ENCODE measurements around the gene MTCL1.

Gene MTCL1

DNA sequence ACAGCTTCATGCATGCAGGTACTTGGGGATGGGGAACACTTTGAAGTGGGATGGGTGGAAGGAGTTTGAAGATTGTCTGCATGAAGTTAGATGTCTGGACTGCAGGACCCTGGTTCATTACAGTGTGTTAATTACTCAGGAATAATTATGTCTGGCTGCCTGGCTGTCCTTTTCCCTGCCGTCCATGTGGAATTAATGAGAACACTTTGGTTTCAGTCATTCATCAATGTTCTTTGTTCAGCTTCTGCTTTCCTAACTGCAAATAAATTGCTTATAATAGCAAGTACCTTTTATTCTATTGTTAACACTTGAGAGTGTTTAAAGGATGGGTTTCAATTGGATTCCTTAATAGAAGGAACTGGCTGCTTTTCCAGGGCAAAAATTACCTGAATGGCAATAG lies 35.8 kb downstream of the MTCL1 start:
- no peak overlapping the region for H3K27ac ChIP-seq
- no peak for TF ChIP-seq ZFX (IDR thresholded peaks at IDR 0.05)
- TF ChIP-seq, protein P1, sequence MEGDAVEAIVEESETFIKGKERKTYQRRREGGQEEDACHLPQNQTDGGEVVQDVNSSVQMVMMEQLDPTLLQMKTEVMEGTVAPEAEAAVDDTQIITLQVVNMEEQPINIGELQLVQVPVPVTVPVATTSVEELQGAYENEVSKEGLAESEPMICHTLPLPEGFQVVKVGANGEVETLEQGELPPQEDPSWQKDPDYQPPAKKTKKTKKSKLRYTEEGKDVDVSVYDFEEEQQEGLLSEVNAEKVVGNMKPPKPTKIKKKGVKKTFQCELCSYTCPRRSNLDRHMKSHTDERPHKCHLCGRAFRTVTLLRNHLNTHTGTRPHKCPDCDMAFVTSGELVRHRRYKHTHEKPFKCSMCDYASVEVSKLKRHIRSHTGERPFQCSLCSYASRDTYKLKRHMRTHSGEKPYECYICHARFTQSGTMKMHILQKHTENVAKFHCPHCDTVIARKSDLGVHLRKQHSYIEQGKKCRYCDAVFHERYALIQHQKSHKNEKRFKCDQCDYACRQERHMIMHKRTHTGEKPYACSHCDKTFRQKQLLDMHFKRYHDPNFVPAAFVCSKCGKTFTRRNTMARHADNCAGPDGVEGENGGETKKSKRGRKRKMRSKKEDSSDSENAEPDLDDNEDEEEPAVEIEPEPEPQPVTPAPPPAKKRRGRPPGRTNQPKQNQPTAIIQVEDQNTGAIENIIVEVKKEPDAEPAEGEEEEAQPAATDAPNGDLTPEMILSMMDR (conservative IDR thresholded peaks at IDR 0.05): no peak

GRCh38 chr18:8741532-8741931 lies 36.2 kb downstream of the MTCL1 start:
- no peak overlapping the region for H3K27ac ChIP-seq
- TF ChIP-seq ZFX (IDR thresholded peaks at IDR 0.05): no peak
- TF ChIP-seq, protein P1 (conservative IDR thresholded peaks at IDR 0.05): no peak

DNA sequence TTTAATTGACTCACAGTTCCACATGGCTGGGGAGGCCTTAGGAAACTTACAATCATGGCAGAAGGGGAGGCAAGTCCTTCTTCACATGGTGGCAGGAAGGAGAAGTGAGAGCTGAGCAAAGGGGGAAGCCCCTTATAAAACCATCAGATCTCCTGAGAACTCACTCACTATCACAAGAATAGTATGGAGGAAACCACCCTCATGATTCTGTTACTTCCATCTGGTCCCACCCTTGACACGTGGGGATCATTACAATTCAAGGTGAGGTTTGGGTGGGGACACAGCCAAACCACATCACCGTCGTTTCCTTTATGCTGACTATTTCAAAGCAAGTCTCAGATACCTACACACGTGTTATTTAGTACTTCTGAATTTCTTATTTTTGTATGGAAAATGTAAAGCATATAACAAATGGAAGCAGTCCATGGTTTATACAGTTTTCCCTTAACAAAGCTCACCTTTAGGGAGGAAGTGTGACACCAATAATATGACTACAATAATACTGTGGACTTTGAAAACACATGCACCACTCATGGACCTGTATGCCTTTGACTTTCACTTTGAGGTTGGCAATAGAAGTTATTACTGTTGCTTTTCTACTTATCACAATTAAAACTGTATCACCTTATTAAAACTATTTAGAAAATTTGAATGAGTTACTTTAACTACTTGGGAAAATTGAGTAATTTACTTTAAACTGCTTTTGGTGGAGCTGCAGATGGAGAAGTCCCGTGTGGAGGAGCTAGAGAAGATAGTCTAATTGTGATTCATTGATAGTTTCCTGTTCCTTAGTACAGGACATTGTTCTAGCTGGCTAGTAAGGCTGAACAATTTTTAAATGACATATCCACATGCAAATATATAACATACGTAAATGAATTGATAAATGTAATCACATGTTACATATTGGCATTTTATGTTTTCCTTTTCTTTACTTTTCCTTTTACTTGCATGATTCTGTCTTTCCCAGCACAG lies 37.3 kb downstream of the MTCL1 start:
- H3K27ac ChIP-seq: no peak overlapping the region

GRCh38 chr18:8744038-8744437 lies 38.7 kb downstream of the MTCL1 start:
- no peak overlapping the region for H3K27ac ChIP-seq
- no peak for TF ChIP-seq ZFX (IDR thresholded peaks at IDR 0.05)
- TF ChIP-seq, protein P1 (conservative IDR thresholded peaks at IDR 0.05): no peak

More for the DNA sequence above, 37.3 kb downstream of the MTCL1 start:
- TF ChIP-seq, protein P1 (conservative IDR thresholded peaks at IDR 0.05): no peak
- no peak for TF ChIP-seq ZFX (IDR thresholded peaks at IDR 0.05)

- no peak overlapping the region for H3K27ac ChIP-seq
- TF ChIP-seq ZFX (IDR thresholded peaks at IDR 0.05): no peak
- TF ChIP-seq, protein P1 (conservative IDR thresholded peaks at IDR 0.05): no peak
Observed at GRCh38 chr18:8744656-8745055, 39.3 kb downstream of the MTCL1 start.

DNA sequence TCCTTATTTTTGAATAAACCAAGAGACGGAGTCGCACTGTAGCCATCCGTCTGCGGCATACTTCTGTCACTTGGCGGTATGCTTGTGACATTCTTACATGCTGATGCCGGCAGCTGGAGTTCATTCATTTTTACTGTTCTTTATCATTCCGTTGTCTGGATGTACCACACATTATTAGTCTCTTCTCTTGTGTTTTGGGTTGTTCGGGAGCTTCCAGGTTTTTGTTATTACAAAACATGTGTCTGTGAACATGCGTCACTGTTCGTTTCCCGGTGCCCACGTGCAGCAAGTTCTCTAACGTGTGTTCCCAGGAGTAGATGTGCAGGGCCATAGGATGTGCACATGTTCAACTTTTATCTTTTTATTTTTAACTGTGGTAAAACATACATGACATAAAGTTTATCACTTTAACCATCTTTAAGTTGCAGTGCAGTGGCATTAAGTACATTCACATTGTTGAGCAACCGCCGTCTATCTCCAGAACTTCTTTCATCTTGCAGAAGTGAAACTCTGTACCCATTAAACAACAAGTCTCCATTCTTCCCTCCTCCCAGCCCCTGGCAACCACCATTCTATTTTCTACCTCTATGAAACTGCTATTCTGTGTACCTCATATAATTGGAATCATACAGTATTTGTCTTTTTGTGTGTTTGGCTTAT lies 40.1 kb downstream of the MTCL1 start:
- no peak for TF ChIP-seq ZFX (IDR thresholded peaks at IDR 0.05)
- TF ChIP-seq, protein P1 (conservative IDR thresholded peaks at IDR 0.05): no peak
- no peak overlapping the region for H3K27ac ChIP-seq

- no peak overlapping the region for H3K27ac ChIP-seq
- no peak for TF ChIP-seq ZFX (IDR thresholded peaks at IDR 0.05)
- TF ChIP-seq, protein P1 (conservative IDR thresholded peaks at IDR 0.05): no peak
Observed at GRCh38 chr18:8747440-8747937, 42.1 kb downstream of the MTCL1 start.
